Caco-2 (cell line): ENCODE results near the gene HMGCLL1. TPM values are rescaled to one million over a fixed set of nuclear protein-coding genes. Genes with fewer than 3 reads are reported as not detected.

ENCODE experiments used
- BruUV-seq: library from RNA; stranded (reverse); fragments of 400-500 nt; replicated peaks from 2 replicates; lab custom pipeline; 2021; lab: Mats Ljungman, UMichigan
- CTCF ChIA-PET: fragments of 300-600 bp; sonication (Branson Sonifier 250); formaldehyde crosslinking; loops from one replicate; lab custom pipeline; 2022; ENCODE audit warnings: antibody characterized with exemption; lab: Charles Lee
- POLR2A ChIA-PET: fragments of 300-600 bp; sonication (Branson Sonifier 250); formaldehyde crosslinking; loops from one replicate; lab custom pipeline; 2022; ENCODE audit warnings: antibody characterized with exemption; lab: Charles Lee
- DNase-seq, 2 experiments: peaks; one replicate each; pipeline versions ENCODE4 v3.0.0 to v3.0.0-alpha.2; 2020 to 2022
- H3K27me3 ChIP-seq: replicated peaks from 2 replicates; pipeline ENCODE4 v1.6.0; 2011; ENCODE audit warnings: low read length; ENCODE audit not compliant: control insufficient read depth, insufficient read depth
- H3K36me3 ChIP-seq: 2 replicates; pipeline ENCODE4 v1.5.1; 2011; ENCODE audit warnings: low read length; ENCODE audit not compliant: control insufficient read depth, insufficient read depth
- H3K4me1 ChIP-seq: fragments of 250-450 bp; sonication (Bioruptor Pico); 2 replicates; pipeline ENCODE4 v1.5.1; 2020; ENCODE audit warnings: mild to moderate bottlenecking
- H3K4me3 ChIP-seq: 2 replicates; pipeline ENCODE4 v1.5.1; 2011; ENCODE audit warnings: low read depth, mild to moderate bottlenecking, control low read depth, low read length
- H3K9me3 ChIP-seq: fragments of 250-450 bp; sonication (Bioruptor Pico); 2 replicates; pipeline ENCODE4 v1.5.1; 2020; ENCODE audit warnings: mild to moderate bottlenecking, moderate library complexity
- H3K27ac Mint-ChIP-seq: one replicate; pipeline ENCODE4 v1.8.0; 2022; ENCODE audit warnings: mixed read lengths; ENCODE audit not compliant: unreplicated experiment
- H3K27me3 Mint-ChIP-seq: one replicate; pipeline ENCODE4 v1.8.0; 2022; ENCODE audit warnings: mixed read lengths; ENCODE audit not compliant: insufficient read depth, unreplicated experiment
- H3K36me3 Mint-ChIP-seq: one replicate; pipeline ENCODE4 v1.8.0; 2022; ENCODE audit warnings: mild to moderate bottlenecking, mixed read lengths; ENCODE audit not compliant: insufficient read depth, unreplicated experiment
- H3K4me1 Mint-ChIP-seq: one replicate; pipeline ENCODE4 v1.8.0; 2022; ENCODE audit warnings: low read depth, mixed read lengths; ENCODE audit not compliant: unreplicated experiment
- H3K4me3 Mint-ChIP-seq: one replicate; pipeline ENCODE4 v1.8.0; 2022; ENCODE audit warnings: mild to moderate bottlenecking, moderate library complexity, mixed read lengths; ENCODE audit not compliant: unreplicated experiment
- H3K9me3 Mint-ChIP-seq: one replicate; pipeline ENCODE4 v1.8.0; 2022; ENCODE audit warnings: mixed read lengths; ENCODE audit not compliant: unreplicated experiment
- CTCF ChIP-seq, 2 experiments: fragments of 200-600 bp in 1 of 2; IDR thresholded peaks; 1 replicate in 1 of 2; 2 replicates in 1 of 2; pipeline versions ENCODE4 v1.5.1 to v1.8.0; 2011 to 2022; ENCODE audit warnings: antibody characterized with exemption in 1 of 2, control low read depth in 1 of 2, inconsistent platforms in 1 of 2, low read depth in 1 of 2, low read length in 1 of 2, mild to moderate bottlenecking in 1 of 2, moderate library complexity in 1 of 2; ENCODE audit not compliant: insufficient read depth in 1 of 2, severe bottlenecking in 1 of 2, unreplicated experiment in 1 of 2
- intact Hi-C: fragments of 100-400 bp; cut with micrococcal nuclease; formaldehyde crosslinking; loops from one replicate; pipeline ENCODE4 v1.10.0; 2022; ENCODE audit not compliant: unreplicated experiment
- total RNA-seq: library from RNA; stranded (reverse); gene quantifications from 2 replicates; pipeline ENCODE4 v1.2.3, GENCODE V29; 2022

Gene HMGCLL1
- total RNA-seq, 1 experiment from 2014 or later = not detected

- ChIA-PET POLR2A (no interaction called here), CTCF (no interaction called here)
- H3K36me3 Mint-ChIP-seq = no peaks in the 10 kb centered on the region
- H3K9me3 Mint-ChIP-seq = no peaks in the 10 kb centered on the region
- H3K4me3 ChIP-seq = no peak overlapping the region
- no peaks in the 10 kb centered on the region for H3K4me1 ChIP-seq
- no TSS peak for BruUV-seq
- H3K36me3 ChIP-seq = no peaks in the 10 kb centered on the region
- H3K9me3 ChIP-seq = no peaks in the 10 kb centered on the region
- no peak for DNase-seq
- TF ChIP-seq CTCF (IDR thresholded peaks at IDR 0.05; ENCODE audit: insufficient read depth in 1 of 2, low read depth in 1 of 2, low read length in 1 of 2, severe bottlenecking in 1 of 2, unreplicated experiment in 1 of 2) = no peak
- no peak overlapping the region for H3K27ac Mint-ChIP-seq
- intact Hi-C loops = no loop called here
- no peaks in the 10 kb centered on the region for H3K27me3 ChIP-seq
- peaks cover 2% of the 10 kb centered on the region for H3K27me3 Mint-ChIP-seq
- H3K4me1 Mint-ChIP-seq = no peaks in the 10 kb centered on the region
- H3K4me3 Mint-ChIP-seq = no peak overlapping the region
Measured at GRCh38 chr6:55594442-55594841, 15.4 kb upstream of the HMGCLL1 start.

DNA sequence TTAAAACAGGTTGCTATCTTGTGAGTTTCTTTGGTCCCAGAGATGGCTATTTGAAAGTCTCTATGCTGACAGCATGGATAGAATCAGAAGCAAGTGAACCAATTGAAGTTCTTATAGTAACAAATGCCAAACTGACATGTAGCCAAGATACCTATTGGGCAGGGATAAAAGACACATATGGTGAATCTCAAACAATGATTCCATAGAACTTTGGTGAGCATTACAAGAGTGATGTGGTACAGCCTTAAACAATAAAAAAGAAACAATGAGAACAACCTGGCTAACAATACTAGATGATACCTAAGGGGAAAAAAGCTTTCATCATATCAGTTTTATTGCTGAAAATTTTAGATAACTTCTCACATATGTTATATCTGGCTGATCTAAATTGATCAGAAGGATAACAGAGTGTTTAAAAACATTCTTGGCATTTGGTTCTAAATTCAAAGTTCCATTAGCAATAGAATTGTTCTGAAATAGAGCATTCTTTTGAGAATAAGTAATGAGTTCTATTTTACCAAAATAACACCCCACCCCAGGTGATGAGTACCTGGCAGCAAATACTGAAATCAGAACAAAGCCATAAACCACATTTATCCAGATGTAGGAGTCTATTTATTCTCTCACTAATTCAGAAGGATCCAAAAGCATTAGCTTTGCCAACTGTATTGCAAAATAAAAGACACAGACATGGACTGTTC is 5.8 kb upstream of the HMGCLL1 start:
- H3K4me3 Mint-ChIP-seq = no peak overlapping the region
- no peaks in the 10 kb centered on the region for H3K36me3 Mint-ChIP-seq
- H3K4me1 Mint-ChIP-seq = no peaks in the 10 kb centered on the region
- POLR2A ChIA-PET = no interaction called here
- H3K27me3 ChIP-seq = no peaks in the 10 kb centered on the region
- intact Hi-C loops = no loop called here
- no peak overlapping the region for H3K4me3 ChIP-seq
- no peaks in the 10 kb centered on the region for H3K9me3 ChIP-seq
- TF ChIP-seq CTCF (IDR thresholded peaks at IDR 0.05; ENCODE audit: insufficient read depth in 1 of 2, low read depth in 1 of 2, low read length in 1 of 2, severe bottlenecking in 1 of 2, unreplicated experiment in 1 of 2) = no peak
- no peaks in the 10 kb centered on the region for H3K4me1 ChIP-seq
- no peak overlapping the region for H3K27ac Mint-ChIP-seq
- CTCF ChIA-PET = no interaction called here
- H3K9me3 Mint-ChIP-seq = no peaks in the 10 kb centered on the region
- no peaks in the 10 kb centered on the region for H3K36me3 ChIP-seq
- no peak for DNase-seq
- BruUV-seq = no TSS peak
- peaks cover 5% of the 10 kb centered on the region for H3K27me3 Mint-ChIP-seq

DNA sequence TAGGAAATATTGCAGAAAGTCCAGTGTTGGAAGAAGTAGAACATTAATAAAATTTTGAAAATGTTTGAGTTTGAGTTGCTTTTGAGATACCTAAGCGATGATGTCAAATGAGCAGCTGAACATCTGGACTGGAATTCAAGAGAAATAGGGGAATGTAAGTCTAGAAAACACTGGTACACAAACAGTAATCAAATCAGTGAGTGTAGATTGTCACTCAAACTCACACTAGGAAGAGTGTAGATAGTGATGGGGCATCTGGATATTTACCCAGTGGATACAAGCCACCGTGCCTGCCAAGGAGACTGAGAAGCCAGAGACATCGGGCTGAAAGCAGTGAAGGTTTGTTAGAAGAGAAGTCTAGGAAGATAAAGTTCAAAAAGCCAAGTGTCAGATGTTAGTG is 2.2 kb downstream of the HMGCLL1 start:
- H3K4me3 ChIP-seq = no peak overlapping the region
- no peaks in the 10 kb centered on the region for H3K9me3 ChIP-seq
- no peak for TF ChIP-seq CTCF (IDR thresholded peaks at IDR 0.05; ENCODE audit: insufficient read depth in 1 of 2, low read depth in 1 of 2, low read length in 1 of 2, severe bottlenecking in 1 of 2, unreplicated experiment in 1 of 2)
- no TSS peak for BruUV-seq
- no peaks in the 10 kb centered on the region for H3K4me1 ChIP-seq
- no peak overlapping the region for H3K27ac Mint-ChIP-seq
- POLR2A ChIA-PET = no interaction called here
- intact Hi-C loops = no loop called here
- H3K36me3 ChIP-seq = no peaks in the 10 kb centered on the region
- H3K4me1 Mint-ChIP-seq = peaks cover 7% of the 10 kb centered on the region
- no peaks in the 10 kb centered on the region for H3K27me3 ChIP-seq
- no peak overlapping the region for H3K4me3 Mint-ChIP-seq
- no peaks in the 10 kb centered on the region for H3K9me3 Mint-ChIP-seq
- H3K27me3 Mint-ChIP-seq = peaks cover 20% of the 10 kb centered on the region
- CTCF ChIA-PET = no interaction called here
- no peaks in the 10 kb centered on the region for H3K36me3 Mint-ChIP-seq
- no peak for DNase-seq
